Measurements from ENCODE around the gene WHRN. TPM values are rescaled to one million over a fixed set of nuclear protein-coding genes. Genes with fewer than 3 reads are reported as not detected.

WHRN gene
- total RNA-seq, 6 donors from 2014 or later: 2.5 to 17.8 (median 5.6) TPM

DNA sequence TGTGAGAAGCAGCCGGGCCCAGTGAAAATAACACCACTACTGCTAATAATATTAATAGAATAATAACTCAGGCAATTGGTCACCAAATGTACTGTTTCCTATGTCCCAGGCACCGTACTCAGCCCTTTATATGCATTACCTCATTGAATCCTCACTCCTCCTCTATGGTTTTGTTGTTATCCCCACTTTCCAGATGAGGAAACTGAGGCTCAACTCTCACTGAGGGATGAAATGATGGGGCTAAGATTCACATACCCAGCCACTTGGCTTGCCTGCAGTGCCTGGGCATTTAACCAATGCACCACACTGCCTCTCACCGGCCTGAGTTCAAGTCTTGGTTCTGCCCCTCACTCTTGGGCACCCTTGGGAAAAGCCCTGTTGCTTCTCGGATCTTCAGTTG is 34.1 kb downstream of the WHRN start:
- Histone ChIP-seq H3K36me3 (no peaks in the 10 kb centered on the region), H3K9me3 (no peaks in the 10 kb centered on the region), H3K4me1 (no peaks in the 10 kb centered on the region), H3K27ac (no peak overlapping the region), H3K4me3 (no peak overlapping the region), H3K27me3 (no peaks in the 10 kb centered on the region)
- DNase-seq (no peak), ATAC-seq (ENCODE audit: low FRiP score in 2 of 2) (no peak)
- no peak for TF ChIP-seq POLR2A (IDR thresholded peaks at IDR 0.05)
- TF ChIP-seq EP300 (IDR thresholded peaks at IDR 0.05): no peak
- TF ChIP-seq POLR2AphosphoS5 (IDR thresholded peaks at IDR 0.05): no peak
- TF ChIP-seq, protein P1, sequence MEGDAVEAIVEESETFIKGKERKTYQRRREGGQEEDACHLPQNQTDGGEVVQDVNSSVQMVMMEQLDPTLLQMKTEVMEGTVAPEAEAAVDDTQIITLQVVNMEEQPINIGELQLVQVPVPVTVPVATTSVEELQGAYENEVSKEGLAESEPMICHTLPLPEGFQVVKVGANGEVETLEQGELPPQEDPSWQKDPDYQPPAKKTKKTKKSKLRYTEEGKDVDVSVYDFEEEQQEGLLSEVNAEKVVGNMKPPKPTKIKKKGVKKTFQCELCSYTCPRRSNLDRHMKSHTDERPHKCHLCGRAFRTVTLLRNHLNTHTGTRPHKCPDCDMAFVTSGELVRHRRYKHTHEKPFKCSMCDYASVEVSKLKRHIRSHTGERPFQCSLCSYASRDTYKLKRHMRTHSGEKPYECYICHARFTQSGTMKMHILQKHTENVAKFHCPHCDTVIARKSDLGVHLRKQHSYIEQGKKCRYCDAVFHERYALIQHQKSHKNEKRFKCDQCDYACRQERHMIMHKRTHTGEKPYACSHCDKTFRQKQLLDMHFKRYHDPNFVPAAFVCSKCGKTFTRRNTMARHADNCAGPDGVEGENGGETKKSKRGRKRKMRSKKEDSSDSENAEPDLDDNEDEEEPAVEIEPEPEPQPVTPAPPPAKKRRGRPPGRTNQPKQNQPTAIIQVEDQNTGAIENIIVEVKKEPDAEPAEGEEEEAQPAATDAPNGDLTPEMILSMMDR (IDR thresholded peaks at IDR 0.05): no peak
- 90 to 100% methylated on average over 3 to 4 of the region's 4 CpGs for WGBS, 2 donors

DNA sequence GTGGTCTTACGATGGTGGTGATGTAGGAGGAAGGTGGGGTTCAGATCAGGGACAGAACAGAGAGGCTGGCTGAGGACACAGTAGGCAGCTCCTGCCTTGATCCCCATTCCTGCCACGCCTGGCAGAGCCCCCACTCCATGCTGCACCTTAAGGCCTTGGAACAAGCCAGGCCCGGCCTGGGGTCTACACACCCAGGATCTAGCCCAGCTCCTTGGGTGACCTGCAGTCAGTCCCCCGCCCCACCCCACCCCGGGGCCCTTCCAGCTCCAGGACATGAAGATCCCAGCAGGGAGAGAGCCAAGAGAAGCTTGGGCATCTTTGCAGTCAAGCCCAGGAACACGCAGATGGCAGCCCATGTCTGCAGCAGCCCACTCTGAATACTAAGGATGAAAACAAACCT is 34.7 kb downstream of the WHRN start:
- TF ChIP-seq, protein P1 (IDR thresholded peaks at IDR 0.05): no peak
- TF ChIP-seq EP300 (IDR thresholded peaks at IDR 0.05) (no peak), POLR2AphosphoS5 (IDR thresholded peaks at IDR 0.05) (no peak), POLR2A (IDR thresholded peaks at IDR 0.05) (no peak)
- Histone ChIP-seq H3K4me3 (no peak overlapping the region), H3K4me1 (no peaks in the 10 kb centered on the region), H3K27ac (no peak overlapping the region), H3K9me3 (no peaks in the 10 kb centered on the region), H3K27me3 (no peaks in the 10 kb centered on the region), H3K36me3 (no peaks in the 10 kb centered on the region)
- ATAC-seq (ENCODE audit: low FRiP score in 2 of 2) (no peak), DNase-seq (no peak)
- WGBS, 2 donors: 85 to 87% methylated on average over 4 to 6 of the region's 6 CpGs

DNA sequence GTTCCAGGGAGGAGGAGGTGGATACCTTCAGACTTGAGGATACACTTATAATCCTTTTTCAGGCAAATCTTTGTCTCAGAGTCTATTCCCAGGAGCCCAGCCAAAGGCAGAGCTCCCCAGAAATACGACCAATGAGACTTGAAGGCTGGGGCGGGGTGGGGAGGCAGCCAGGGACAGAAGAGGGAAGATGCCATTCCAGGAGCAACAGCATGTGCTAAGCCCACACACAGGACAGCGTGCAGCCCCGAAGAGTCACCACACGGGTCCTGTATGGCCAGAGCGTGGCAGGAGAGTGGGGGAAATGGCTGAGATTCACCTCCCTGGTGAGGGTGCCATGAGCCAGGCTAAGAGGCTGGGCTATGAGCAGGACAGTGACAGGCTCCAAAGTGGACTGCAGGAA is 35.2 kb downstream of the WHRN start:
- Histone ChIP-seq H3K36me3 (no peaks in the 10 kb centered on the region), H3K27ac (no peak overlapping the region), H3K9me3 (no peaks in the 10 kb centered on the region), H3K4me1 (no peaks in the 10 kb centered on the region), H3K27me3 (no peaks in the 10 kb centered on the region), H3K4me3 (no peak overlapping the region)
- 92 to 97% methylated on average over 6 of the region's 6 CpGs for WGBS, 2 donors
- TF ChIP-seq POLR2A (IDR thresholded peaks at IDR 0.05) (no peak), EP300 (IDR thresholded peaks at IDR 0.05) (no peak), POLR2AphosphoS5 (IDR thresholded peaks at IDR 0.05) (no peak)
- TF ChIP-seq, protein P1 (IDR thresholded peaks at IDR 0.05): no peak
- ATAC-seq (ENCODE audit: low FRiP score in 2 of 2) (no peak), DNase-seq (no peak)

DNA sequence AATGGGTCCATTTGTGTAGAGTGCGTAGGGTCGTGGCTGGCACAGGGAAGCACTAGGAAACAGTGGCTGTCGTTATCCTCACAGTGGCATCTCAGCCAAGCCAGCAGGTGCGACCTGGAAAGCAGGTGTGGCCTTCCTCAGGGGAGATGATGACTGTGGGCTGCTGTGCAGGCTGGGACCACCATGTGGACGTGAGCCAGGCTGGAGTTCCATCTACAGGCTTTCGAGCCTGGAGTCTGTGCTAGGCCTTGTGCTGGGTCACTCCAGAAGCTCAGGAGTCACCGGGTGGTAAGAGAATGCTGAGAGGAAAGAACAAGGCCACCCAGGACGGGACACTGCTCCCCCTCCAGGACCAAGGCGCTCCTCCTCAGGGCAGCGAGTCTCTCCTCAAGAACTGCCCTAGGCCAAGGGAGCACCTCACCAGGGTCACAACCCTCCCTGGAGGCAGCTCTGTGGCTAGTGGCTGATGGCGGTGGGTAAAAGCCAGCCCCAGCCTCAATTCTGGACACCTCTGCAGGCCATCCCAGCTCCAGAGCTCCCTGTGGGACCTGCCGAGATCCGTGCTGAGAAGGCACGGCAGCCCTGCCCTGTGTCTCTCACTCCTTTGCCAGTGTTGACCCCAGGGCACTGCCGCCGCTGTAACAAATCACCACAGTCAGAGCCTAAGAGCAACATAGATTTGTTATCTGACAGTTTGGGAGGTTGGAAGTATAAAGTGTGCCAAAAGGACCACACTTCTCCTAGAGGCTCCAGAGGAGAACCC is 36.0 kb downstream of the WHRN start:
- Histone ChIP-seq H3K9me3 (no peaks in the 10 kb centered on the region), H3K4me3 (no peak overlapping the region), H3K4me1 (no peaks in the 10 kb centered on the region), H3K27me3 (no peaks in the 10 kb centered on the region), H3K36me3 (no peaks in the 10 kb centered on the region), H3K27ac (no peak overlapping the region)
- TF ChIP-seq, protein P1 (IDR thresholded peaks at IDR 0.05): no peak
- no peak for TF ChIP-seq EP300 (IDR thresholded peaks at IDR 0.05)
- TF ChIP-seq POLR2AphosphoS5 (IDR thresholded peaks at IDR 0.05): no peak
- no peak for TF ChIP-seq POLR2A (IDR thresholded peaks at IDR 0.05)
- WGBS, 2 donors: 94 to 98% methylated on average over 6 to 15 of the region's 16 CpGs
- DNase-seq (peak in 1 of 2 donors; percentile 25), ATAC-seq (ENCODE audit: low FRiP score in 2 of 2) (no peak)

DNA sequence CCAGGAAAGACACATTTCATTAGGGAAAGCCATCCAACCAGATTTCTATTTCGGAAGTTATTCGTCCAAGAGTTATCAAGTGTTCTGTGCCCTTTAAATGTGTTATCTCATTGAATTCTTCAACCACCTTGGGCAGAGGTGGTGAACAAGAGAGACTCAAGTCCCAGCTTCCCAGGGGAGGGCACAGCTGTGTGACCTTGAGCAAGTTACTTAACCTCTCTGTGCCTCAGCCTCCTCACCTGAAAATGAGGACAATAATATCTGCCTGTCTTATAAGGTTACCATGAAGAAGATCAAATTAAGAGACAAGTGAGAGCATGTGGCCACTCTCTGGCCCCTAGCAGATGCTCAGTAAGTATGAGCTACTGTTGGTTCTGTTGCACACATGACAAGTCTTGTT is 37.4 kb downstream of the WHRN start:
- Histone ChIP-seq H3K4me3 (no peak overlapping the region), H3K36me3 (no peaks in the 10 kb centered on the region), H3K4me1 (no peaks in the 10 kb centered on the region), H3K9me3 (no peaks in the 10 kb centered on the region), H3K27me3 (no peaks in the 10 kb centered on the region), H3K27ac (no peak overlapping the region)
- ATAC-seq (ENCODE audit: low FRiP score in 2 of 2): no peak
- no peak for TF ChIP-seq POLR2A (IDR thresholded peaks at IDR 0.05)
- no peak for TF ChIP-seq POLR2AphosphoS5 (IDR thresholded peaks at IDR 0.05)
- WGBS, 2 donors: 90 to 100% methylated on average over 2 of the region's 2 CpGs
- no peak for DNase-seq
